GM12878 (cell line): Measurements from ENCODE around the gene ADAMTSL3. TPM values are rescaled to one million over a fixed set of nuclear protein-coding genes. Genes with fewer than 3 reads are reported as not detected.

ENCODE experiments used
- ASH2L ChIP-seq: fragments of 300-600, 200-600 bp; sonication (generic); IDR thresholded peaks from 2 replicates; pipeline ENCODE4 v1.6.1; 2017; ENCODE audit warnings: low read depth, mild to moderate bottlenecking, borderline replicate concordance
- CBX5 ChIP-seq: sonication (generic); IDR thresholded peaks from 2 replicates; pipeline ENCODE4 v1.6.1; 2016; ENCODE audit warnings: low read depth, moderate library complexity, mild to moderate bottlenecking, inconsistent platforms
- KDM1A ChIP-seq: fragments of 200-600 bp; sonication (generic); IDR thresholded peaks from 2 replicates; pipeline ENCODE4 v1.6.1; 2016; ENCODE audit warnings: borderline replicate concordance
- NBN ChIP-seq: fragments of 450-650 bp; IDR thresholded peaks from 2 replicates; pipeline ENCODE4 v1.6.1; 2016
- PAX5 ChIP-seq: IDR thresholded peaks from 2 replicates; pipeline ENCODE4 v1.6.1; 2011; ENCODE audit warnings: low read depth, low read length, borderline replicate concordance
- POU2F2 ChIP-seq: IDR thresholded peaks from 3 replicates; pipeline ENCODE4 v1.6.1; 2011; ENCODE audit warnings: low read depth, mild to moderate bottlenecking, low read length, borderline replicate concordance
- polyA plus RNA-seq, 11 experiments: library from polyadenylated mRNA; depleted of rRNA in 4 of 11; unstranded in 6 of 11; stranded (reverse) in 5 of 11; fragments of >200 nt; fragmentation: Nextera tagmentation in 4 of 11; fragmentation: Illumina TruSeq in 1 of 11; extraction: Ambion mirVana in 4 of 11; extraction: Trizol in 1 of 11; gene quantifications; 1 replicate in 1 of 11; 2 replicates in 10 of 11; pipeline versions ENCODE4 v1.2.1 to v1.2.3, GENCODE V29; 2011 to 2016; ENCODE audit warnings: inconsistent platforms in 2 of 11, missing spikeins in 2 of 11, low read depth in 1 of 11
- total RNA-seq, 4 experiments: library from RNA; depleted of rRNA in 3 of 4; stranded (reverse); fragments of >200 nt in 3 of 4; fragmentation: Illumina TruSeq in 1 of 4; extraction: Trizol in 1 of 4; gene quantifications; 2 replicates each; pipeline versions ENCODE4 v1.2.1 to v1.2.3, GENCODE V29; 2013 to 2021
- TF ChIP-seq, protein P1 (sequence below): fragments of 450-650 bp; IDR thresholded peaks from 2 replicates; pipeline ENCODE4 v1.6.1; 2017; ENCODE audit warnings: low read depth, mild to moderate bottlenecking, moderate library complexity
- TF ChIP-seq, protein P2 (sequence below): fragments of 450-650 bp; formaldehyde crosslinking; IDR thresholded peaks from 2 replicates; pipeline ENCODE4 v1.5.0; 2022; ENCODE audit warnings: mild to moderate bottlenecking, missing genetic modification characterization
- TF ChIP-seq, protein P3 (sequence below): fragments of 450-650 bp; IDR thresholded peaks from 2 replicates; pipeline ENCODE4 v1.6.1; 2017; ENCODE audit warnings: mild to moderate bottlenecking, moderate library complexity

The ADAMTSL3 gene
- total and polyA plus RNA-seq, 10 of the 15 experiments (the other 5 are each of a cell fraction or from before 2014, with no cell fraction given) = 0.01 to 0.28 (median 0.13) TPM

DNA sequence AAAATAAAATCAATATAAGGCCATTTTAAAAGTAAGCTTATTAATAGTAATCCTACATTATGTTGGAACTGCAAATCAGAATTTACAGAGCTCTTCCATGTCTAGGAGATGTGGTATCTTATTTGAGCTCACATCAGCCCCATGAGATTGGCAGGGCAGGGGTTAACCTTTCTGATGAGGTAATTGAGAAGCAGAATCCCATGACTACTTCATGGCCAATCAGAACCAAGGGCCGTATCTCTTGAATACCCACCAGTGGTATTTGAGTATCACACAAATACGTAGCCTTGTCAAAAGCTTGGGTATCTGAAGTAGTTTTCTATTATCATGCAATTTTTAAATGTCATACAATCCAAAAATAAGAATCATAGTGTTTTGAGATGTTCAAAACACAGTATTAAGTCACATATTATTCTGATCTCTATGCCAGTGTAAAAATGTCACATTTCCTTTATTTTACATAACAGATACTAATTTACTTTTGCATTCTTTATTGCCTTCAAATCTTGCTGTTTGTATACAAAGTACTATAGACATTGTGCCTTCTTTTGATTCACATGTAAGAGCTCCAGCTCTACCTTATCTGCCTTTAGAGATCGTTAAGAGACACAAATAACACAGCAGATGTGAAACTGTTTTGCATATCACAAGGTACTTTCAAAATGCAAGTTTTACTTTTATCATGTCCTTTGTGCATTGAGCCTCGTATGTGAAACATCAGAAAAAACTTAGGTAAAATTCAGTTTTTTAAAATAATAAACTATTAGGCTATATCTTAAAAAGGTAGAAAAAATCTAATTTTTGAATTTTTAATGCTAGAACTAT lies 329.9 kb downstream of the ADAMTSL3 start (continued):
- TF ChIP-seq, protein P1, sequence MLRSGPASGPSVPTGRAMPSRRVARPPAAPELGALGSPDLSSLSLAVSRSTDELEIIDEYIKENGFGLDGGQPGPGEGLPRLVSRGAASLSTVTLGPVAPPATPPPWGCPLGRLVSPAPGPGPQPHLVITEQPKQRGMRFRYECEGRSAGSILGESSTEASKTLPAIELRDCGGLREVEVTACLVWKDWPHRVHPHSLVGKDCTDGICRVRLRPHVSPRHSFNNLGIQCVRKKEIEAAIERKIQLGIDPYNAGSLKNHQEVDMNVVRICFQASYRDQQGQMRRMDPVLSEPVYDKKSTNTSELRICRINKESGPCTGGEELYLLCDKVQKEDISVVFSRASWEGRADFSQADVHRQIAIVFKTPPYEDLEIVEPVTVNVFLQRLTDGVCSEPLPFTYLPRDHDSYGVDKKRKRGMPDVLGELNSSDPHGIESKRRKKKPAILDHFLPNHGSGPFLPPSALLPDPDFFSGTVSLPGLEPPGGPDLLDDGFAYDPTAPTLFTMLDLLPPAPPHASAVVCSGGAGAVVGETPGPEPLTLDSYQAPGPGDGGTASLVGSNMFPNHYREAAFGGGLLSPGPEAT = no peak
- TF ChIP-seq, protein P2, sequence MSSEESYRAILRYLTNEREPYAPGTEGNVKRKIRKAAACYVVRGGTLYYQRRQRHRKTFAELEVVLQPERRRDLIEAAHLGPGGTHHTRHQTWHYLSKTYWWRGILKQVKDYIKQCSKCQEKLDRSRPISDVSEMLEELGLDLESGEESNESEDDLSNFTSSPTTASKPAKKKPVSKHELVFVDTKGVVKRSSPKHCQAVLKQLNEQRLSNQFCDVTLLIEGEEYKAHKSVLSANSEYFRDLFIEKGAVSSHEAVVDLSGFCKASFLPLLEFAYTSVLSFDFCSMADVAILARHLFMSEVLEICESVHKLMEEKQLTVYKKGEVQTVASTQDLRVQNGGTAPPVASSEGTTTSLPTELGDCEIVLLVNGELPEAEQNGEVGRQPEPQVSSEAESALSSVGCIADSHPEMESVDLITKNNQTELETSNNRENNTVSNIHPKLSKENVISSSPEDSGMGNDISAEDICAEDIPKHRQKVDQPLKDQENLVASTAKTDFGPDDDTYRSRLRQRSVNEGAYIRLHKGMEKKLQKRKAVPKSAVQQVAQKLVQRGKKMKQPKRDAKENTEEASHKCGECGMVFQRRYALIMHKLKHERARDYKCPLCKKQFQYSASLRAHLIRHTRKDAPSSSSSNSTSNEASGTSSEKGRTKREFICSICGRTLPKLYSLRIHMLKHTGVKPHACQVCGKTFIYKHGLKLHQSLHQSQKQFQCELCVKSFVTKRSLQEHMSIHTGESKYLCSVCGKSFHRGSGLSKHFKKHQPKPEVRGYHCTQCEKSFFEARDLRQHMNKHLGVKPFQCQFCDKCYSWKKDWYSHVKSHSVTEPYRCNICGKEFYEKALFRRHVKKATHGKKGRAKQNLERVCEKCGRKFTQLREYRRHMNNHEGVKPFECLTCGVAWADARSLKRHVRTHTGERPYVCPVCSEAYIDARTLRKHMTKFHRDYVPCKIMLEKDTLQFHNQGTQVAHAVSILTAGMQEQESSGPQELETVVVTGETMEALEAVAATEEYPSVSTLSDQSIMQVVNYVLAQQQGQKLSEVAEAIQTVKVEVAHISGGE (CRISPR knock-in tag) = no peak
- TF ChIP-seq CBX5 (no peak), PAX5 (no peak), POU2F2 (peak; percentile 94), KDM1A (no peak), NBN (0 out of 2 replicates have a peak, but pooled peaks have one; percentile 10), ASH2L (0 out of 2 replicates have a peak, but pooled peaks have one; percentile 91)
- TF ChIP-seq, protein P3, sequence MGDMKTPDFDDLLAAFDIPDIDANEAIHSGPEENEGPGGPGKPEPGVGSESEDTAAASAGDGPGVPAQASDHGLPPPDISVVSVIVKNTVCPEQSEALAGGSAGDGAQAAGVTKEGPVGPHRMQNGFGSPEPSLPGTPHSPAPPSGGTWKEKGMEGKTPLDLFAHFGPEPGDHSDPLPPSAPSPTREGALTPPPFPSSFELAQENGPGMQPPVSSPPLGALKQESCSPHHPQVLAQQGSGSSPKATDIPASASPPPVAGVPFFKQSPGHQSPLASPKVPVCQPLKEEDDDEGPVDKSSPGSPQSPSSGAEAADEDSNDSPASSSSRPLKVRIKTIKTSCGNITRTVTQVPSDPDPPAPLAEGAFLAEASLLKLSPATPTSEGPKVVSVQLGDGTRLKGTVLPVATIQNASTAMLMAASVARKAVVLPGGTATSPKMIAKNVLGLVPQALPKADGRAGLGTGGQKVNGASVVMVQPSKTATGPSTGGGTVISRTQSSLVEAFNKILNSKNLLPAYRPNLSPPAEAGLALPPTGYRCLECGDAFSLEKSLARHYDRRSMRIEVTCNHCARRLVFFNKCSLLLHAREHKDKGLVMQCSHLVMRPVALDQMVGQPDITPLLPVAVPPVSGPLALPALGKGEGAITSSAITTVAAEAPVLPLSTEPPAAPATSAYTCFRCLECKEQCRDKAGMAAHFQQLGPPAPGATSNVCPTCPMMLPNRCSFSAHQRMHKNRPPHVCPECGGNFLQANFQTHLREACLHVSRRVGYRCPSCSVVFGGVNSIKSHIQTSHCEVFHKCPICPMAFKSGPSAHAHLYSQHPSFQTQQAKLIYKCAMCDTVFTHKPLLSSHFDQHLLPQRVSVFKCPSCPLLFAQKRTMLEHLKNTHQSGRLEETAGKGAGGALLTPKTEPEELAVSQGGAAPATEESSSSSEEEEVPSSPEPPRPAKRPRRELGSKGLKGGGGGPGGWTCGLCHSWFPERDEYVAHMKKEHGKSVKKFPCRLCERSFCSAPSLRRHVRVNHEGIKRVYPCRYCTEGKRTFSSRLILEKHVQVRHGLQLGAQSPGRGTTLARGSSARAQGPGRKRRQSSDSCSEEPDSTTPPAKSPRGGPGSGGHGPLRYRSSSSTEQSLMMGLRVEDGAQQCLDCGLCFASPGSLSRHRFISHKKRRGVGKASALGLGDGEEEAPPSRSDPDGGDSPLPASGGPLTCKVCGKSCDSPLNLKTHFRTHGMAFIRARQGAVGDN = peak; percentile 71; the same call in 1 of the 2 replicates
- TF ChIP-seq, all 136 proteins: peak for 18
